Measurements from ENCODE around the gene CCDC188. TPM values are rescaled to one million over a fixed set of nuclear protein-coding genes. Genes with fewer than 3 reads are reported as not detected.

CCDC188 gene
- total RNA-seq, 1 experiment from 2014 or later = not detected

DNA sequence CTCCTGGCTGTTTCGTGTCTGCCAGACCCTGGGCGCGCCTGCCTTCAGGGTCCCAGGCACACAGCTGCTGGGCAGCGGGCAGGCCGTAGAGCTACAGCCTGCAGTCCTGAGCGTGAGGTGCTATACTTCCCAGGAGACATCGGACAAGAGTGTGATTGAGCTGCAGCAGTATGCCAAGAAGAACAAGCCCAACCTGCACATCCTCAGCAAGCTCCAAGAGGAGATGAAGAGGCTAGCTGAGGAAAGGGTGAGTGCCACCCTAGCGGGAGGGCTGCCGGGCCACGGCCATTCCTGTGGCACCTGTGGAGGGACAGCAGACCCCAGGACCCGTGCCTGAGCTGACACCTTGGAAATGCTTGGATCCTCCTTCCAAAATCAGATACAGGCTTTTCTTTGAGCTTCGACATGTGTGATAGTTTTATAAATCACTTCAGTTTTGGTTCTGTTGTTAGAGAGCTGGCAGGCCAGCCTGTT, 42.1 kb downstream of the CCDC188 start (continued):
- TF ChIP-seq AR (CRISPR knock-in tag; IDR thresholded peaks at IDR 0.05) = no peak
- no peak for TF ChIP-seq FOXP4 (CRISPR knock-in tag; IDR thresholded peaks at IDR 0.05)
- no peak for TF ChIP-seq ZNF219 (CRISPR knock-in tag; IDR thresholded peaks at IDR 0.05; ENCODE audit: borderline replicate concordance)
- TF ChIP-seq, protein P1, sequence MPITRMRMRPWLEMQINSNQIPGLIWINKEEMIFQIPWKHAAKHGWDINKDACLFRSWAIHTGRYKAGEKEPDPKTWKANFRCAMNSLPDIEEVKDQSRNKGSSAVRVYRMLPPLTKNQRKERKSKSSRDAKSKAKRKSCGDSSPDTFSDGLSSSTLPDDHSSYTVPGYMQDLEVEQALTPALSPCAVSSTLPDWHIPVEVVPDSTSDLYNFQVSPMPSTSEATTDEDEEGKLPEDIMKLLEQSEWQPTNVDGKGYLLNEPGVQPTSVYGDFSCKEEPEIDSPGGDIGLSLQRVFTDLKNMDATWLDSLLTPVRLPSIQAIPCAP (CRISPR knock-in tag; IDR thresholded peaks at IDR 0.05) = no peak

DNA sequence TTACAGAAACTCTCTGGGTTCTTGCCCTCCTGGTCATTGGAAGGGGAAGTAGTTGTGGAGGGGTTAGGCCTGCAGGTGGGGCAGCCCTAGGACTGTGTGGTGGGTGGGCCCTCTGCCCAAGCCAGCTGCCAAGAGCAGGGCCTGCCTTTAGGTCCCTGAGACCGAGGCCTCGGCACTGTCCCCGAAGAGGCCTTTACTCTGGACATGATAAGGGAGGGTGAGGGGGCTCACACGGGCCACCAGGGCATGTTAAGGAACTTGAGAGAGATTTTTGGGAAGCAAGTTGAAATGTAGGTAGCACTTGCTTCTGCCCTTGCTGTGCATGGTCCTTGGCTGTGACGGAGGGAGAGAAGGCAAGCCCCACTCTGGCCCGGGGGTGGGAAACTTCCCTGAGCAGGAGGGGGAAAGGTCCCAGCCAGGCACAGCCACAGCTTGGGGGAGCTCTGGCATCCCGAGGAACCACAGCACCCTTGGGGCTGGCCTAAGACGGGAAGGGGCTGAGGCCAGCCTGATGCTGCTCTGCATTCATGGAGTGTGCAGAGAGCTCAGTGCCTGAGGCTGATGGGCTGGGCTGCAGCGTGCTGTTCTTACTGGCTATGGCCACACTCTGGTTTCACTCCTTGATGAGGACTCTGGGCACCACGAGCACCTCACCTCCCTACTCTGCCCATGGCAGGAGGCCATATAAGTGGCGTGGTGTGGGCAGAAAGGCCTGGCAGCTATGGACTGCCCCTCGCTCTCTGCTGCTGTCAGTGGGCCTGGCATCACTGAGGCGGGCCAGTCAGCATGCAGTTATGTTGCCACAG, 42.7 kb downstream of the CCDC188 start:
- no peak overlapping the region for H3K4me3 Mint-ChIP-seq
- DNase-seq (ENCODE audit: low spot score) = no peak

More for the DNA sequence above, 42.7 kb downstream of the CCDC188 start:
- Mint-ChIP-seq H3K9me3 (no peaks in the 10 kb centered on the region), H3K36me3 (peaks cover 62% of the 10 kb centered on the region), H3K27ac (no peak overlapping the region; the same call in 1 of the 2 replicates), H3K4me1 (no peaks in the 10 kb centered on the region), H3K27me3 (ENCODE audit: low read depth) (no peaks in the 10 kb centered on the region)
- TF ChIP-seq STAT6 (CRISPR knock-in tag; conservative IDR thresholded peaks at IDR 0.05; ENCODE audit: low read depth) (no peak), GTF2I (CRISPR knock-in tag; conservative IDR thresholded peaks at IDR 0.05) (no peak), JUN (CRISPR knock-in tag; IDR thresholded peaks at IDR 0.05) (no peak), MLX (CRISPR knock-in tag; IDR thresholded peaks at IDR 0.05) (no peak), ZNF512 (CRISPR knock-in tag; IDR thresholded peaks at IDR 0.05; ENCODE audit: borderline replicate concordance) (no peak), ZNF219 (CRISPR knock-in tag; IDR thresholded peaks at IDR 0.05; ENCODE audit: borderline replicate concordance) (no peak), SOX15 (CRISPR knock-in tag; IDR thresholded peaks at IDR 0.05) (no peak)
- TF ChIP-seq, protein P2, sequence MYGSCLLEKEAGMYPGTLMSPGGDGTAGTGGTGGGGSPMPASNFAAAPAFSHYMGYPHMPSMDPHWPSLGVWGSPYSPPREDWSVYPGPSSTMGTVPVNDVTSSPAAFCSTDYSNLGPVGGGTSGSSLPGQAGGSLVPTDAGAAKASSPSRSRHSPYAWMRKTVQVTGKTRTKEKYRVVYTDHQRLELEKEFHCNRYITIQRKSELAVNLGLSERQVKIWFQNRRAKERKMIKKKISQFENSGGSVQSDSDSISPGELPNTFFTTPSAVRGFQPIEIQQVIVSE (CRISPR knock-in tag; IDR thresholded peaks at IDR 0.05; ENCODE audit: borderline replicate concordance) = no peak
- POLR2A ChIA-PET = no interaction called here
- CTCF ChIA-PET = interaction anchor here (1.2 kb wide), 1 partner anchor 378 kb away, joined by 3 read pairs; no protein-coding TSS in a partner anchor
- no peak for ATAC-seq

All from WTC11 (cell line).